GM12892 (cell line): ENCODE results near the gene HIVEP3.

Experiments
- POLR2A ChIP-seq: IDR thresholded peaks from 2 replicates; pipeline ENCODE4 v1.6.1; 2011; ENCODE audit warnings: low read depth, low read length, control low read depth
- POLR2AphosphoS5 ChIP-seq: IDR thresholded peaks from 2 replicates; pipeline ENCODE4 v1.6.1; 2011; ENCODE audit warnings: low read depth, low read length, control low read depth
- TAF1 ChIP-seq: IDR thresholded peaks from 2 replicates; pipeline ENCODE4 v1.6.1; 2011; ENCODE audit warnings: low read depth, mild to moderate bottlenecking, control low read depth, low read length, borderline replicate concordance

DNA sequence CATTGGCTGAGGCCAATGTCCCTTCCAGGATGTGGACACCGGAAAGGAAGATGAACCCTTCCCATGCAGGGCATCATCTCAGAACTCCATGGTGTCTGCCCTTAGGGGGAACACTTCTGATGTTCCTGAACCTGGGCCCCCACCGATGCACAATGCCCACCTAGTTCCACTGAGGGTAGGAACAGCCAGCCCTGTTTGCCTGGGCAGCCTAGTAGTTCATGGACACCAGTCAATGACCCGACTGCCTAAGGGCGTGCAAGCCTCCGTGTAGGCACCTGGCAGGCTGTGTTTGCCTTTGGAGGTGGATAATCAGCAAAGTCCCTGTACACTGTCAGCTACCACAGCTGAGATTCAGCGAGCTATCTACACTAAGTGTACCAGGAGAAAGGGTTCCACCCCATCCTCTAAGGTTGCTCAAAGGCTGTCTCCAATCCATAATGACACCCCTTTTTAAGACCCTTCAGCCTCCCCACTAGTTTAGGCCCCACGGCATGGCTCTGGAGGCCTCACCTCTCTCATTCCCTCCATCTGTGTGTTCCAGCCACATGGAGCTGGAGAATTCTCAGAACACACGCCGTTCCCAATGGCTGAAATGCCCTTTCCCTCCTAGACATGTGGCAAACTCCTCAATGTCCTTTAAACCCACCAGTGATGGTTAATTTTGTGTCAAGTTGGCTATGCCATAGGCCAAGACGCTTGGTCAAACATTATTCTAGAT, 309.4 kb downstream of the HIVEP3 start:
- TF ChIP-seq POLR2A (no peak), TAF1 (no peak), POLR2AphosphoS5 (no peak)
